IMR-90 (cell line): ENCODE measurements around the gene STOML1. TPM values are rescaled to one million over a fixed set of nuclear protein-coding genes. Genes with fewer than 3 reads are reported as not detected.

Source experiments
- ATAC-seq: fragments of 200-7000 bp; cut with Tn5 transposase; 2 replicates; pipeline ENCODE4 v1.9.1; 2020; ENCODE audit warnings: low read depth, mild to moderate bottlenecking, moderate library complexity
- BruUV-seq: library from RNA; stranded (reverse); fragments of 400-500 nt; replicated peaks from 2 replicates; lab custom pipeline; 2021; lab: Mats Ljungman, UMichigan
- CTCF ChIA-PET: fragments of 300-600 bp; formaldehyde crosslinking; extraction: SDS; loops from one replicate; lab custom pipeline; 2021; ENCODE audit warnings: antibody characterized with exemption; lab: Yijun Ruan, JAX
- POLR2A ChIA-PET: fragments of 300-600 bp; sonication (Branson Sonifier 250); formaldehyde crosslinking; loops from one replicate; lab custom pipeline; 2022; ENCODE audit warnings: antibody characterized with exemption; ENCODE audit not compliant: unreplicated experiment; lab: Charles Lee
- DNase-seq: peaks from one replicate; pipeline ENCODE4 v3.0.0; 2013
- H2AFZ ChIP-seq: replicated peaks from 2 replicates; pipeline ENCODE3; 2013; ENCODE audit warnings: low read length, mild to moderate bottlenecking; ENCODE audit not compliant: poor library complexity
- H2AK5ac ChIP-seq: 2 replicates; pipeline ENCODE4 v1.6.1; 2013; ENCODE audit warnings: low read depth, low read length, inconsistent platforms
- H2AK9ac ChIP-seq: replicated peaks from 2 replicates; pipeline ENCODE3; 2013; ENCODE audit warnings: mild to moderate bottlenecking, low read depth, low read length, moderate library complexity; ENCODE audit not compliant: poor library complexity
- H2BK120ac ChIP-seq: 2 replicates; pipeline ENCODE4 v1.6.1; 2013; ENCODE audit warnings: low read depth, low read length, inconsistent platforms
- H2BK15ac ChIP-seq: 3 replicates; pipeline ENCODE4 v1.6.1; 2013; ENCODE audit warnings: low read depth, low read length, inconsistent platforms
- H2BK20ac ChIP-seq: 2 replicates; pipeline ENCODE4 v1.6.1; 2013; ENCODE audit warnings: low read depth, mild to moderate bottlenecking, inconsistent platforms, low read length, moderate library complexity
- H2BK5ac ChIP-seq: 2 replicates; pipeline ENCODE4 v1.6.1; 2013; ENCODE audit warnings: mild to moderate bottlenecking, low read depth, low read length, inconsistent platforms; ENCODE audit not compliant: poor library complexity, severe bottlenecking
- H3K14ac ChIP-seq: replicated peaks from 2 replicates; pipeline ENCODE4 v1.6.1; 2013; ENCODE audit warnings: low read depth, low read length, inconsistent platforms
- H3K18ac ChIP-seq: 2 replicates; pipeline ENCODE4 v1.6.1; 2013; ENCODE audit warnings: low read depth, low read length, control low read depth
- H3K23ac ChIP-seq: 2 replicates; pipeline ENCODE4 v1.6.1; 2013; ENCODE audit warnings: low read depth, low read length, inconsistent platforms
- H3K27ac ChIP-seq: 2 replicates; pipeline ENCODE4 v1.5.1; 2013; ENCODE audit warnings: mild to moderate bottlenecking, control low read depth, low read length; ENCODE audit not compliant: insufficient read depth
- H3K27me3 ChIP-seq: 2 replicates; pipeline ENCODE4 v1.6.1; 2013; ENCODE audit warnings: low read length; ENCODE audit not compliant: control insufficient read depth, insufficient read depth
- H3K36me3 ChIP-seq: 2 replicates; pipeline ENCODE4 v1.6.1; 2013; ENCODE audit warnings: low read length, mixed read lengths; ENCODE audit not compliant: control insufficient read depth, insufficient read depth
- H3K4ac ChIP-seq: 2 replicates; pipeline ENCODE4 v1.6.1; 2013; ENCODE audit warnings: low read depth, low read length, inconsistent platforms
- H3K4me1 ChIP-seq: 2 replicates; pipeline ENCODE4 v1.6.1; 2013; ENCODE audit warnings: low read length, mixed read lengths; ENCODE audit not compliant: control insufficient read depth, insufficient read depth
- H3K4me2 ChIP-seq: 2 replicates; pipeline ENCODE4 v1.6.1; 2013; ENCODE audit warnings: low read depth, mild to moderate bottlenecking, control low read depth, low read length, moderate library complexity
- H3K4me3 ChIP-seq: 2 replicates; pipeline ENCODE4 v1.5.1; 2013; ENCODE audit warnings: low read depth, mild to moderate bottlenecking, control low read depth, low read length, moderate library complexity; ENCODE audit not compliant: insufficient read depth
- H3K56ac ChIP-seq: 2 replicates; pipeline ENCODE4 v1.6.1; 2013; ENCODE audit warnings: low read length, inconsistent platforms; ENCODE audit not compliant: insufficient read depth; ENCODE audit errors: extremely low read depth
- H3K79me1 ChIP-seq, 2 experiments: 2 replicates each; pipeline ENCODE4 v1.6.1; 2013; ENCODE audit warnings: low read length in 2 of 2, inconsistent platforms in 1 of 2, low read depth in 1 of 2
- H3K9ac ChIP-seq: 2 replicates; pipeline ENCODE4 v1.6.1; 2013; ENCODE audit warnings: low read depth, low read length, control low read depth
- H3K9me1 ChIP-seq: 2 replicates; pipeline ENCODE4 v1.6.1; 2013; ENCODE audit warnings: low read length, inconsistent platforms; ENCODE audit not compliant: insufficient read depth
- H3K9me3 ChIP-seq: 2 replicates; pipeline ENCODE4 v1.6.1; 2013; ENCODE audit warnings: low read length; ENCODE audit not compliant: control insufficient read depth, insufficient read depth
- H4K20me1 ChIP-seq: 2 replicates; pipeline ENCODE4 v1.6.1; 2013; ENCODE audit warnings: low read length, inconsistent platforms; ENCODE audit not compliant: insufficient read depth
- H4K5ac ChIP-seq: 2 replicates; pipeline ENCODE4 v1.6.1; 2013; ENCODE audit warnings: mild to moderate bottlenecking, low read depth, low read length, control low read depth
- H4K8ac ChIP-seq, 2 experiments: 2 replicates each; pipeline ENCODE4 v1.6.1; 2013; ENCODE audit warnings: low read depth in 2 of 2, low read length in 2 of 2, control low read depth in 1 of 2, inconsistent platforms in 1 of 2
- H4K91ac ChIP-seq: 2 replicates; pipeline ENCODE4 v1.6.1; 2013; ENCODE audit warnings: low read depth, low read length, inconsistent platforms; ENCODE audit not compliant: insufficient read depth
- BHLHE40 ChIP-seq: fragments of 150-350 bp; IDR thresholded peaks from 2 replicates; pipeline ENCODE4 v1.6.1; 2016; ENCODE audit warnings: mild to moderate bottlenecking, low read depth, low read length
- CEBPB ChIP-seq: IDR thresholded peaks from 2 replicates; pipeline ENCODE4 v1.6.1; 2012; ENCODE audit warnings: low read depth, low read length, improper control_type of control experiment
- FOS ChIP-seq: fragments of 150-350 bp; IDR thresholded peaks from 2 replicates; pipeline ENCODE4 v1.6.1; 2016; ENCODE audit warnings: low read depth, low read length
- MAFK ChIP-seq: IDR thresholded peaks from 2 replicates; pipeline ENCODE4 v1.6.1; 2012; ENCODE audit warnings: low read depth, low read length, improper control_type of control experiment
- MAZ ChIP-seq: IDR thresholded peaks from 2 replicates; pipeline ENCODE4 v1.6.1; 2012; ENCODE audit warnings: low read depth, mild to moderate bottlenecking, low read length, improper control_type of control experiment, moderate library complexity, borderline replicate concordance
- MXI1 ChIP-seq: IDR thresholded peaks from 2 replicates; pipeline ENCODE4 v1.6.1; 2012; ENCODE audit warnings: low read depth, mild to moderate bottlenecking, low read length, moderate library complexity, borderline replicate concordance
- NFE2L2 ChIP-seq: fragments of 150-350 bp; IDR thresholded peaks from 2 replicates; pipeline ENCODE4 v1.6.1; 2016; ENCODE audit warnings: low read depth, mild to moderate bottlenecking, low read length
- POLR2A ChIP-seq: IDR thresholded peaks from 2 replicates; pipeline ENCODE4 v1.6.1; 2012; ENCODE audit warnings: mild to moderate bottlenecking, low read depth, low read length
- RAD21 ChIP-seq: IDR thresholded peaks from 2 replicates; pipeline ENCODE4 v1.6.1; 2012; ENCODE audit warnings: low read length, improper control_type of control experiment
- RCOR1 ChIP-seq: IDR thresholded peaks from 2 replicates; pipeline ENCODE4 v1.6.1; 2012; ENCODE audit warnings: mild to moderate bottlenecking, low read length, improper control_type of control experiment; ENCODE audit not compliant: insufficient replicate concordance
- RFX5 ChIP-seq: IDR thresholded peaks from 2 replicates; pipeline ENCODE4 v1.8.0; 2012; ENCODE audit warnings: low read depth, mild to moderate bottlenecking, low read length, moderate library complexity
- SMC3 ChIP-seq: fragments of 150-350 bp; IDR thresholded peaks from 2 replicates; pipeline ENCODE4 v1.6.1; 2016; ENCODE audit warnings: low read depth, mild to moderate bottlenecking, antibody characterized with exemption, low read length, moderate library complexity
- WGBS, 2 experiments: methylation state at CpG; one replicate each; pipeline versions ENCODE4 v1.1.5 to v1.1.7; 2013; ENCODE audit warnings: missing lambda C conversion rate in 2 of 2; ENCODE audit not compliant: insufficient read length in 1 of 2; ENCODE audit errors: extremely low coverage in 2 of 2; 5-methylcytosine and 5-hydroxymethylcytosine counted together
- dilution Hi-C: fragments of 300-500 bp; cut with HindIII; formaldehyde crosslinking; loops from one replicate; pipeline ENCODE4 v1.14.3; 2018; ENCODE audit warnings: low sequenced_read_pairs; ENCODE audit not compliant: unreplicated experiment
- in situ Hi-C: fragments of 300-500 bp; cut with MboI; formaldehyde crosslinking; loops from 3 replicates; pipeline ENCODE4 v1.14.3; 2019; ENCODE audit warnings: low sequenced_read_pairs, inconsistent platforms, mixed read lengths
- intact Hi-C: fragments of 100-400 bp; cut with micrococcal nuclease; formaldehyde crosslinking; loops from 2 replicates; pipeline ENCODE4 v1.10.0; 2022
- polyA plus RNA-seq, 3 experiments: library from polyadenylated mRNA; depleted of rRNA; stranded (reverse); fragments of >200 nt; gene quantifications; 2 replicates each; pipeline ENCODE4 v1.2.3, GENCODE V29; 2012; ENCODE audit warnings: low replicate concordance in 1 of 3
- total RNA-seq: library from RNA; depleted of rRNA; stranded (reverse); fragments of >200 nt; gene quantifications from 2 replicates; pipeline ENCODE4 v1.2.3, GENCODE V29; 2012

The STOML1 gene
- total and polyA plus RNA-seq, 2 of the 4 experiments (the other 2 are of a cell fraction), result 11.8 to 21.2 TPM

DNA sequence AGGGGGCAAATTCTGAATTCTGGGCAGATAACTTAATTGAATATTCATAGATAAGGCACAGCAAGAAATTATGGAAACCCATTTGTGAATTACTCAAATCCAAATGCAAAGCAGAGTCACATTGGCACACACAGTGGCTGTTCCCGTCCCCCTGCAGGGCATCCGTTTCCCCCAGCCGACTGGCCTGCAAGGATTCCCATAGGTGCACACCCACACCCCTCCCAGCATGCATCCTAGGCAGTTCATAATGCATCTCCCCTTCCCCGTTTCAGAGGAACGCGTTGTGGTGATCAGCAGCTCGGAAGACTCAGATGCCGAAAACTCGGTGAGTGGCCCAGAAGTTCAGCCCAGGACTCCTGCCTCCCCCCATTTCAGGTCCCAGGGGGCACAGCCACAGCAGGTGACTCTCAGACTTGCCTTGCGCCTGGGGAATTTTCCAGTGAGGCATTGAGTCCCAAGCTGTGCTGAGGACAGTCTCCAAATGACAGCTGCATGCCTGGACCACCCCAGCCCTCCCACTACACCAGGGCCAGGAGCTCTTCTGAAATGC is 42.2 kb upstream of the STOML1 start:
- Histone ChIP-seq H2BK5ac (no peak overlapping the region), H3K9me3 (no peaks in the 10 kb centered on the region), H3K9me1 (peaks cover 5% of the 10 kb centered on the region; the same call in 1 of the 2 replicates), H3K18ac (no peak overlapping the region), H4K91ac (no peak overlapping the region), H4K20me1 (no peaks in the 10 kb centered on the region), H2AK9ac (no peak overlapping the region), H3K4me2 (no peak overlapping the region), H3K4me1 (peaks cover 13% of the 10 kb centered on the region), H2BK15ac (no peak overlapping the region), H2BK120ac (no peak overlapping the region), H3K79me1 (peaks cover 9 to 20% of the 10 kb centered on the region in 2 experiments; a peak in 3 of 4 replicates), H2AK5ac (no peak overlapping the region), H3K23ac (no peak overlapping the region), H3K56ac (no peak overlapping the region), H2AFZ (no peak overlapping the region), H3K4me3 (no peak overlapping the region), H3K27ac (no peak overlapping the region), H3K36me3 (peaks cover 39% of the 10 kb centered on the region), H3K27me3 (no peaks in the 10 kb centered on the region), H4K8ac (no peak overlapping the region), H3K9ac (no peak overlapping the region), H2BK20ac (no peak overlapping the region), H4K5ac (no peak overlapping the region), H3K14ac (no peak overlapping the region), H3K4ac (no peak overlapping the region)
- TF ChIP-seq MAZ (no peak), BHLHE40 (no peak), SMC3 (no peak), RCOR1 (no peak), NFE2L2 (no peak), FOS (no peak), RFX5 (no peak), MAFK (no peak), POLR2A (no peak), MXI1 (no peak), RAD21 (no peak), CEBPB (no peak)
- no peak for DNase-seq
- WGBS, 2 experiments, result 95% methylated on average over 9 of the region's 10 CpGs; no CpG with 5 or more reads in 1 of the 2 experiments
- POLR2A ChIA-PET, result no interaction called here
- no TSS peak for BruUV-seq
- dilution Hi-C loops, result no loop called here
- in situ Hi-C loops, result no loop called here
- intact Hi-C loops, result no loop called here
- CTCF ChIA-PET, result no interaction called here
- ATAC-seq, result no peak
